ENCODE data around the gene PLXNC1. TPM values are rescaled to one million over a fixed set of nuclear protein-coding genes. Genes with fewer than 3 reads are reported as not detected.

Gene PLXNC1
- total and polyA plus RNA-seq, 8 donors = 0.40 to 16.5 (median 2.6) TPM

DNA sequence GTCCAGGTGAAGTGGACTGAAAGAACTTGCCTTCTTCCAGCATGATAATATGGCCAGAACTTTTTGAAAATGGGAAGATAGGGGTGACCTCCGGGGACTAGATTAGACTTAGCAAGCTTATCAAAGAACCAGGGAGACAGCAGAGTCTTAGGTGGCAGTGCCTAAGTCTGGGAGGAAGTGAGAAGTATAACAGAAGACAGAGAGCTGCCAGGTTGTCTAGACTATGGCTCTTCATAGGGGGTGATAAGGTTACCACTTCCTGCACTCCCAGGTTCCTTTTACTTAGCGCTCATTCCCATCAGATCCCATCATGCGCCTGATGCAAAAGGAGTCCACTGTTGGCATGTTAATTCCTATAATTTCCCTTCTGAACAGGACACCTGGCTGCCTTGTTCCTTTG is 69.9 kb downstream of the PLXNC1 start:
- no peaks in the 10 kb centered on the region for H3K4me1 ChIP-seq
- no peaks in the 10 kb centered on the region for H3K36me3 ChIP-seq
- H3K27ac ChIP-seq = no peak overlapping the region
- intact Hi-C loops (cut with DNase I; ENCODE audit: low total_unique reads) = no loop called here
- TF ChIP-seq EP300 (IDR thresholded peaks at IDR 0.05) (no peak), POLR2A (IDR thresholded peaks at IDR 0.05) (no peak)
- TF ChIP-seq, protein P1, sequence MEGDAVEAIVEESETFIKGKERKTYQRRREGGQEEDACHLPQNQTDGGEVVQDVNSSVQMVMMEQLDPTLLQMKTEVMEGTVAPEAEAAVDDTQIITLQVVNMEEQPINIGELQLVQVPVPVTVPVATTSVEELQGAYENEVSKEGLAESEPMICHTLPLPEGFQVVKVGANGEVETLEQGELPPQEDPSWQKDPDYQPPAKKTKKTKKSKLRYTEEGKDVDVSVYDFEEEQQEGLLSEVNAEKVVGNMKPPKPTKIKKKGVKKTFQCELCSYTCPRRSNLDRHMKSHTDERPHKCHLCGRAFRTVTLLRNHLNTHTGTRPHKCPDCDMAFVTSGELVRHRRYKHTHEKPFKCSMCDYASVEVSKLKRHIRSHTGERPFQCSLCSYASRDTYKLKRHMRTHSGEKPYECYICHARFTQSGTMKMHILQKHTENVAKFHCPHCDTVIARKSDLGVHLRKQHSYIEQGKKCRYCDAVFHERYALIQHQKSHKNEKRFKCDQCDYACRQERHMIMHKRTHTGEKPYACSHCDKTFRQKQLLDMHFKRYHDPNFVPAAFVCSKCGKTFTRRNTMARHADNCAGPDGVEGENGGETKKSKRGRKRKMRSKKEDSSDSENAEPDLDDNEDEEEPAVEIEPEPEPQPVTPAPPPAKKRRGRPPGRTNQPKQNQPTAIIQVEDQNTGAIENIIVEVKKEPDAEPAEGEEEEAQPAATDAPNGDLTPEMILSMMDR (IDR thresholded peaks at IDR 0.05) = no peak
- no peak overlapping the region for H3K4me3 ChIP-seq
- 76 to 97% (median 93%) methylated on average over 3 of the region's 3 CpGs for WGBS, 5 donors
- no peaks in the 10 kb centered on the region for H3K27me3 ChIP-seq
- no peak for DNase-seq
- no peaks in the 10 kb centered on the region for H3K9me3 ChIP-seq

DNA sequence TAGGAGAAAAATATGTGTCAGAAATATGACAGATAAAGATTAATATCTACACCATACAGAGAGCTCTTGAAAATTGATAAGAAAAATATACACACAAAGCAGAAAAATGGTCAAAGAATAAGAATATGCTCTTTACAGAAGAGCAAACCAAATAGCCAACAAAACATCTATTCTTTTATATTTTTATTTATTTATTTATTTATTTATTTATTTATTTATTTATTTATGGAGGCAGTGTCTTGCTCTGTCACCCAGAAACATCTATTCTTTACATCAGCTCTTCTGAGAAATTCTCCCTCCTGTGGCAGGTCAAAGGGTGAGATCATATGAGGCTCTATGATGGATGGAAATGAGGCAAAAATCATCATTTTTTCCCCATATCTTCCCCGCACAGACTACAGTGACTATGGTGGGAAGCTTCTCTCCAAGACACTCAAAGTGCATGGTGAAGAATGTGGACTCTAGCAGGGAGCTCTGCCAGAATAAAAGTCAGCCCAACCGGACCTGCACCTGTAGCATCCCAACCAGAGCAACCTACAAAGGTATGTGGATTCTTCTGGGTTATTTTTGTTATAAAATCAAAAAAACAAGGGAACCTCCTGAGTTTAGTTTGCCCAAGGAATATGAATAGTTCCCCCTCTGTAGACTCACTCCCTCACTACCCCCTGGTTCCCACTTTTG is 71.4 kb downstream of the PLXNC1 start:
- Histone ChIP-seq H3K27me3 (no peaks in the 10 kb centered on the region), H3K9me3 (no peaks in the 10 kb centered on the region), H3K36me3 (no peaks in the 10 kb centered on the region), H3K4me3 (no peak overlapping the region), H3K4me1 (no peaks in the 10 kb centered on the region), H3K27ac (no peak overlapping the region)
- intact Hi-C loops (cut with DNase I; ENCODE audit: low total_unique reads) = no loop called here
- WGBS, 5 donors = 88 to 100% (median 92%) methylated on average over 2 of the region's 2 CpGs
- no peak for DNase-seq
- no peak for TF ChIP-seq POLR2AphosphoS5 (IDR thresholded peaks at IDR 0.05)
- no peak for TF ChIP-seq EP300 (IDR thresholded peaks at IDR 0.05)
- TF ChIP-seq, protein P1 (IDR thresholded peaks at IDR 0.05) = no peak
- no peak for TF ChIP-seq POLR2A (IDR thresholded peaks at IDR 0.05)

DNA sequence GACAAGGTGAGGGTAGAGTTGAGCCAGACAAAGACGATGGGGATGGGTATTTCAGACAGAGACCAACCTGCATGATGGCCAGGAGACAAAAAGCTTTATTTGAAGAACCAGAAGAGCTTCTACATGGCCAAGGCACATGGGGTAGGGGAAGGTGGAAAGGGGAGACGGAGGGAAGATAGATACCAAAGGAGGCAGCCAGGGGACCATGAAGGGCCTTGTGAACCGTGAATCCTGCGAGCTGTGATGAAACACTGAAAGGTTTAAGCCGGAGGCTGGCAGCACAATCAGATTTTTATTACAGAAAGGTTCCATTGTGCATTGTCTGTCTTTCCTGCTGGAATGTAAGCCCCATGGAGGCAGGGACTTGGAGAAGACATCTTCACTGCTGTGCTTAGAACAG is 72.4 kb downstream of the PLXNC1 start:
- Histone ChIP-seq H3K4me1 (no peaks in the 10 kb centered on the region), H3K9me3 (no peaks in the 10 kb centered on the region), H3K27me3 (no peaks in the 10 kb centered on the region), H3K36me3 (no peaks in the 10 kb centered on the region), H3K27ac (no peak overlapping the region), H3K4me3 (no peak overlapping the region)
- TF ChIP-seq, protein P1 (IDR thresholded peaks at IDR 0.05) = no peak
- no peak for TF ChIP-seq POLR2A (IDR thresholded peaks at IDR 0.05)
- TF ChIP-seq POLR2AphosphoS5 (IDR thresholded peaks at IDR 0.05) = no peak
- TF ChIP-seq EP300 (IDR thresholded peaks at IDR 0.05) = no peak
- no peak for DNase-seq
- intact Hi-C loops (cut with DNase I; ENCODE audit: low total_unique reads) = no loop called here
- 76 to 95% (median 88%) methylated on average over 4 to 5 of the region's 5 CpGs for WGBS, 5 donors

DNA sequence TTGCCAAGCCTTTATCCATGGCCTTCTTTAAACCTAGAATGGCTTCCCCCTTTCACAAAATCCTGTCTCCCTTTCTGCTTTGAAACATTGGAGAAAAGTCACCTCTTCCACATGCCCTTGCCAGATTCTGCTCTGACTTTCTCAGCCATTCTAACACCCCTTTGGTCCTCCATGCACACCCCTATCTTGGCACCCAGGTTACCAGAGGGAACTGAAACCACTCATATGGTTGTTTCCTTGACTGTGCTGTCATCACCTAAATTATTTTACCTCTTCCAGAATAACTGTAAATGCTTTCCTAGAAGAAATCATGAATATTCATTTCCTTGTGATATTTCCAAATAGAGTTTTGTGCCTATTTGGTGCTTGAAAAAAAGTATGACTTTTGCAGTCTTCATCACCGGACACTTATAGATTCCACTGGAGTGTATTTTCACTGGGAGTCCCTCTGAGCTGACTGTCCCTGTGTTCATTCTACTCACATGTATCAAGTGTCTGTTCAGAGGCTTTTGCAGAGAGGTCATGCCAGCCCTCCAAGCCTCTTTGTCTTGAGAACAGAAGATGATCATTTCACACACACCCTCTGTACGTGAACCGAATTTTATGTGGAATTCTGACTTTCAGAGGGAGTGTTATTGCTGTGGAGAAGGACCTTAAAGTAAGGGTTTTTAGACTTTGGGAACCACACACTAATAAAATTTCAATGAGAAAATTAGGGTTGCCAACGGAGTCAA is 74.1 kb downstream of the PLXNC1 start:
- no peak overlapping the region for H3K27ac ChIP-seq
- intact Hi-C loops (cut with DNase I; ENCODE audit: low total_unique reads) = no loop called here
- no peaks in the 10 kb centered on the region for H3K9me3 ChIP-seq
- no peaks in the 10 kb centered on the region for H3K36me3 ChIP-seq
- TF ChIP-seq EP300 (IDR thresholded peaks at IDR 0.05) (no peak), POLR2AphosphoS5 (IDR thresholded peaks at IDR 0.05) (no peak), POLR2A (IDR thresholded peaks at IDR 0.05) (no peak)
- TF ChIP-seq, protein P1 (IDR thresholded peaks at IDR 0.05) = no peak
- H3K27me3 ChIP-seq = no peaks in the 10 kb centered on the region
- no peaks in the 10 kb centered on the region for H3K4me1 ChIP-seq
- H3K4me3 ChIP-seq = no peak overlapping the region
- 93 to 98% (median 96%) methylated on average over 4 of the region's 4 CpGs for WGBS, 5 donors
- no peak for DNase-seq
